Peyer's patch (tissue), 4 donors: Measurements from ENCODE around the gene PGLYRP2. TPM values are rescaled to one million over a fixed set of nuclear protein-coding genes. Genes with fewer than 3 reads are reported as not detected.

Experiments
- DNase-seq, 3 donors: peaks; one replicate each; pipeline ENCODE4 v3.0.0-alpha.2; 2017 to 2019
- H3K27ac ChIP-seq, 4 donors: fragments of 200-600 bp; sonication (generic); one replicate each; pipeline ENCODE4 v1.5.1; 2016 to 2019
- H3K27me3 ChIP-seq, 2 donors: fragments of 200-600 bp; sonication (generic); one replicate each; pipeline ENCODE4 v1.5.1; 2019
- H3K36me3 ChIP-seq, 3 donors: fragments of 200-600 bp; sonication (generic); one replicate each; pipeline ENCODE4 v1.5.1; 2016 to 2019
- H3K4me1 ChIP-seq, 4 donors: fragments of 200-600 bp; sonication (generic); one replicate each; pipeline ENCODE4 v1.5.1; 2016 to 2019
- H3K4me3 ChIP-seq, 4 donors: fragments of 200-600 bp; sonication (generic); 1 replicate in 3 of 4; 2 replicates in 1 of 4; pipeline ENCODE4 v1.5.1; 2016 to 2019; ENCODE audit warnings: mild to moderate bottlenecking in 1 of 4
- H3K9me3 ChIP-seq, 4 donors: fragments of 200-600 bp; sonication (generic); one replicate each; pipeline ENCODE4 v1.5.1; 2016 to 2019; ENCODE audit warnings: mild to moderate bottlenecking in 1 of 4
- POLR2A ChIP-seq, 2 donors: fragments of 450-650 bp; IDR thresholded peaks; one replicate each; pipeline ENCODE4 v1.5.1; 2017; ENCODE audit warnings: antibody characterized with exemption in 2 of 2, mild to moderate bottlenecking in 2 of 2, moderate library complexity in 2 of 2
- total RNA-seq, 4 donors: library from RNA; depleted of rRNA; stranded (reverse); fragments of >200 nt; gene quantifications; one replicate each; pipeline ENCODE4 v1.1.0, GENCODE V29; 2016
- TF ChIP-seq, protein P1 (sequence below), 6 experiments: fragments of 450-650 bp in 4 of 6; fragments of 200-600 bp in 2 of 6; sonication (generic) in 1 of 6; IDR thresholded peaks; one replicate each; pipeline ENCODE4 v1.5.1; 2017 to 2019; ENCODE audit warnings: antibody characterized with exemption in 6 of 6, mild to moderate bottlenecking in 3 of 6, moderate library complexity in 1 of 6

The PGLYRP2 gene
- total RNA-seq, 4 donors from 2014 or later, result not detected

- no peaks in the 10 kb centered on the region for H3K9me3 ChIP-seq
- peaks cover 0 to 17% (median 0%) of the 10 kb centered on the region in 4 donors for H3K4me1 ChIP-seq
- DNase-seq, result no peak
- no peaks in the 10 kb centered on the region for H3K36me3 ChIP-seq
- no peak overlapping the region for H3K27ac ChIP-seq
- H3K4me3 ChIP-seq, result no peak overlapping the region
- no peak for TF ChIP-seq POLR2A (IDR thresholded peaks at IDR 0.05)
- TF ChIP-seq, protein P1, sequence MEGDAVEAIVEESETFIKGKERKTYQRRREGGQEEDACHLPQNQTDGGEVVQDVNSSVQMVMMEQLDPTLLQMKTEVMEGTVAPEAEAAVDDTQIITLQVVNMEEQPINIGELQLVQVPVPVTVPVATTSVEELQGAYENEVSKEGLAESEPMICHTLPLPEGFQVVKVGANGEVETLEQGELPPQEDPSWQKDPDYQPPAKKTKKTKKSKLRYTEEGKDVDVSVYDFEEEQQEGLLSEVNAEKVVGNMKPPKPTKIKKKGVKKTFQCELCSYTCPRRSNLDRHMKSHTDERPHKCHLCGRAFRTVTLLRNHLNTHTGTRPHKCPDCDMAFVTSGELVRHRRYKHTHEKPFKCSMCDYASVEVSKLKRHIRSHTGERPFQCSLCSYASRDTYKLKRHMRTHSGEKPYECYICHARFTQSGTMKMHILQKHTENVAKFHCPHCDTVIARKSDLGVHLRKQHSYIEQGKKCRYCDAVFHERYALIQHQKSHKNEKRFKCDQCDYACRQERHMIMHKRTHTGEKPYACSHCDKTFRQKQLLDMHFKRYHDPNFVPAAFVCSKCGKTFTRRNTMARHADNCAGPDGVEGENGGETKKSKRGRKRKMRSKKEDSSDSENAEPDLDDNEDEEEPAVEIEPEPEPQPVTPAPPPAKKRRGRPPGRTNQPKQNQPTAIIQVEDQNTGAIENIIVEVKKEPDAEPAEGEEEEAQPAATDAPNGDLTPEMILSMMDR (IDR thresholded peaks at IDR 0.05), result no peak
- peaks cover 0 to 11% of the 10 kb centered on the region in 2 donors for H3K27me3 ChIP-seq
Measured at GRCh38 chr19:15455996-15456395, 23.3 kb downstream of the PGLYRP2 start.

GRCh38 chr19:15453906-15454860 is 25.1 kb downstream of the PGLYRP2 start:
- Histone ChIP-seq H3K4me3 (no peak overlapping the region), H3K9me3 (no peaks in the 10 kb centered on the region), H3K27ac (no peak overlapping the region), H3K27me3 (peaks cover 0 to 11% of the 10 kb centered on the region in 2 donors), H3K36me3 (no peaks in the 10 kb centered on the region), H3K4me1 (peaks cover 0 to 20% (median 0%) of the 10 kb centered on the region in 4 donors)
- TF ChIP-seq, protein P1 (IDR thresholded peaks at IDR 0.05), result peak in 1 of 6 experiments; percentile 8
- no peak for TF ChIP-seq POLR2A (IDR thresholded peaks at IDR 0.05)
- no peak for DNase-seq

- no peak for DNase-seq
- H3K36me3 ChIP-seq, result no peaks in the 10 kb centered on the region
- no peak for TF ChIP-seq POLR2A (IDR thresholded peaks at IDR 0.05)
- TF ChIP-seq, protein P1 (IDR thresholded peaks at IDR 0.05), result peak in 2 of 6 experiments; percentile 24 to 38
- no peaks in the 10 kb centered on the region for H3K9me3 ChIP-seq
- H3K4me1 ChIP-seq, result peaks cover 0 to 25% (median 0%) of the 10 kb centered on the region in 4 donors
- H3K27me3 ChIP-seq, result peaks cover 0 to 11% of the 10 kb centered on the region in 2 donors
- peak overlapping the region in 3 of 4 donors; percentile 15 to 46 (median 44) for H3K4me3 ChIP-seq
- peak overlapping the region in 2 of 4 donors; percentile 31 to 50 for H3K27ac ChIP-seq
Measured at GRCh38 chr19:15453091-15453578, 26.2 kb downstream of the PGLYRP2 start.

GRCh38 chr19:15452111-15453047 is 26.9 kb downstream of the PGLYRP2 start:
- peak overlapping the region in 3 of 4 donors; percentile 42 to 66 (median 50) for H3K27ac ChIP-seq

More at GRCh38 chr19:15452111-15453047, 26.9 kb downstream of the PGLYRP2 start:
- no peaks in the 10 kb centered on the region for H3K36me3 ChIP-seq
- peaks cover 0 to 25% (median 0%) of the 10 kb centered on the region in 4 donors for H3K4me1 ChIP-seq
- peak overlapping the region in 3 of 4 donors; percentile 15 to 46 (median 44) for H3K4me3 ChIP-seq
- H3K27me3 ChIP-seq, result peaks cover 0 to 11% of the 10 kb centered on the region in 2 donors
- no peaks in the 10 kb centered on the region for H3K9me3 ChIP-seq
- peak in 1 of 2 donors; percentile 42 for TF ChIP-seq POLR2A (IDR thresholded peaks at IDR 0.05)
- TF ChIP-seq, protein P1 (IDR thresholded peaks at IDR 0.05), result no peak
- peak; percentile 44 to 86 (median 85) for DNase-seq
